Fibroblast of mammary gland (primary cell): ENCODE measurements around the gene ZFAND4.

ENCODE experiments used
- DNase-seq: peaks from one replicate; pipeline ENCODE4 v3.0.0-alpha.2; 2010; ENCODE audit warnings: low read depth
- H3K4me3 ChIP-seq: 2 replicates; pipeline ENCODE4 v1.5.1; 2011; ENCODE audit warnings: low read depth, mild to moderate bottlenecking, low read length, moderate library complexity; ENCODE audit not compliant: control insufficient read depth
- TF ChIP-seq, protein P1 (sequence below): conservative IDR thresholded peaks from 2 replicates; pipeline ENCODE4 v1.5.1; 2011; ENCODE audit warnings: low read depth, low read length, inconsistent platforms; ENCODE audit not compliant: control insufficient read depth, insufficient read depth

The ZFAND4 gene

DNA sequence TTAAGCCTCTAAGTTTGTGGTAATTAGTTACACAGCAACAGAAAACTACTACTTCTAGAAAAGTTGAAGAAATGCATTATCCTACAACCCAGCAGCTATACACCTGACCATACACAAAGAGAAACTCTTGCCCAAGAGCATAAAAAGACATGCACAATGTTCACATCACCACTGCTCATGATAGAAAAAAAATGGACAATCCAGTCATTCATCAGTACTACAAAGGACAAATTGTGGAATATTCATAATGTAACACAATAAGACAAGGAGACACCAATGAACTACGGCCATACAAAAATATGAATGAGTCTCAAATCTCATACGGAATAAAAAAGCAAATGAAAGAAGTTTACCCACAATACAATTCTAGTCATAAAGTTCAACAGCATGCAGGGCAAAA lies 87.4 kb downstream of the ZFAND4 start:
- TF ChIP-seq, protein P1, sequence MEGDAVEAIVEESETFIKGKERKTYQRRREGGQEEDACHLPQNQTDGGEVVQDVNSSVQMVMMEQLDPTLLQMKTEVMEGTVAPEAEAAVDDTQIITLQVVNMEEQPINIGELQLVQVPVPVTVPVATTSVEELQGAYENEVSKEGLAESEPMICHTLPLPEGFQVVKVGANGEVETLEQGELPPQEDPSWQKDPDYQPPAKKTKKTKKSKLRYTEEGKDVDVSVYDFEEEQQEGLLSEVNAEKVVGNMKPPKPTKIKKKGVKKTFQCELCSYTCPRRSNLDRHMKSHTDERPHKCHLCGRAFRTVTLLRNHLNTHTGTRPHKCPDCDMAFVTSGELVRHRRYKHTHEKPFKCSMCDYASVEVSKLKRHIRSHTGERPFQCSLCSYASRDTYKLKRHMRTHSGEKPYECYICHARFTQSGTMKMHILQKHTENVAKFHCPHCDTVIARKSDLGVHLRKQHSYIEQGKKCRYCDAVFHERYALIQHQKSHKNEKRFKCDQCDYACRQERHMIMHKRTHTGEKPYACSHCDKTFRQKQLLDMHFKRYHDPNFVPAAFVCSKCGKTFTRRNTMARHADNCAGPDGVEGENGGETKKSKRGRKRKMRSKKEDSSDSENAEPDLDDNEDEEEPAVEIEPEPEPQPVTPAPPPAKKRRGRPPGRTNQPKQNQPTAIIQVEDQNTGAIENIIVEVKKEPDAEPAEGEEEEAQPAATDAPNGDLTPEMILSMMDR, result no peak
- no peak overlapping the region for H3K4me3 ChIP-seq
- no peak for DNase-seq

DNA sequence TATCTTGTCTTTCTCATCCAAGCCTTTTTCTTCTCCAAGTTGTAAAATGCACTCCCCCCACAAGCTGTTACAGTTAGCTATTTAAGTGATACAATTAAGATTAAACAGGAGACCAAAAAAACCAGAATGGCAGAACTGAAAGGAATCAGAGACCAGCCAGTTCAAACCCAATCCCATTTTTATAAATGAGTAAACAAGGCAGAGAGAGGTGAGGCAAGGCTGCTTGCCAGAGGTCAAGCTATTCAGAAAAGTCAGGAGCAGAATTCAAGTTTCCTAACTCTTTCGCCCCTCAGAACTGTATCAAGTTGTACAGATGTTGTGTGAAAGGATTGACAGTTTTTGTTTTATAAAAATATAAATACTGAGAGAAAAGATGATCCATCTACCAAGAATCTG lies 90.2 kb downstream of the ZFAND4 start:
- TF ChIP-seq, protein P1, result no peak
- H3K4me3 ChIP-seq, result no peak overlapping the region
- no peak for DNase-seq

DNA sequence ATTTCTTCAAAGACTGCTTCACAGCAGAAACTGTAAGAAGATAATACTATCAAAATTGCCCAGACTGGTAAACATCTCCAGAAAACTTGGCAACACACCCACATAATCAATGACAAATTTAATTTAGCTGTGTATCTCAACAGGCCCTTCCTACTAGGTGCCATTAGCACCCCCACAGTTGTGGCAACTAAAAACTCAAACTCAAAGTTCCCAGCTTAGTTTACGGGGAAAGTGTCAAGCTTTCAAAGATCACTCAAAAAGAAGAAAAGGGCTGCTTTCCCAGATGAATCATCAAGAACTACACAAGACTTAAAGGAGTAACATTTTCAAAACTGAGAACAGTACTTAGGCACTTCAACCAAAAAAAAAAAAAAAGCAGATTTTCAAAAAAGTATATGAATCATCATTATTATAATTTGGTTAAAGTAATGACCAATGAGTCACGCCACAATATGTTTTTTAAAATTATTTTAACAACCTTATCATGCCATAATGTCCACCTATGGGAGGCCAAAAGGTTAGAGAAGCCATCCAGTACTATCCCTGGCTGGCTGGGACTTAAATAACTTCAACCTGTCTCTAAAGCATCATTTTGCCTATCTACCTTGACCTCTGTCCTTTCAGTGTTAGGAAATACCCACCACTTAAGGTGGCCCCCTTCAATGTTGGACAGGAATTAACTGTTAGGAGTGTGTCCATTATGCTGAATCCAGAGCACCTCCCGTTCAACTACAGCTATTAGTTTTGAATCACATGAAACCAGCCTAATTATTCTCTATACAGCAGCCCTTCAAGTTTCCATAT lies 90.8 kb downstream of the ZFAND4 start:
- DNase-seq, result peak; percentile 15
- no peak overlapping the region for H3K4me3 ChIP-seq
- TF ChIP-seq, protein P1, result no peak

DNA sequence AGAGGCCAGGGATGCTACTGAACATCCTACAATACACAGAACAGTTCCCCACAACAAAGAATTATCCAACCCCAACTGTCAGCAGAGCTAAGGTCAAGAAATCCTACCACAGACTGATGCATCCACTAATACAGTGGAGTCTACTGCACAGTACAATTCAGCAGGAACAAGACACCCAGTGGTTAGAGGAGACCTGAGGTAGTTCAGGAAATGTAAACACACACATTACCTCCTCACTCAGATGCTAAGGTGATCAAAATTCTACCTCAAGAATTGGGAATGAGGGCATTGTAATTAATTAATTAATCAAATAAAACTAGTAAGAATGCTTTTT lies 91.4 kb downstream of the ZFAND4 start:
- TF ChIP-seq, protein P1, result no peak
- no peak for DNase-seq
- no peak overlapping the region for H3K4me3 ChIP-seq

DNA sequence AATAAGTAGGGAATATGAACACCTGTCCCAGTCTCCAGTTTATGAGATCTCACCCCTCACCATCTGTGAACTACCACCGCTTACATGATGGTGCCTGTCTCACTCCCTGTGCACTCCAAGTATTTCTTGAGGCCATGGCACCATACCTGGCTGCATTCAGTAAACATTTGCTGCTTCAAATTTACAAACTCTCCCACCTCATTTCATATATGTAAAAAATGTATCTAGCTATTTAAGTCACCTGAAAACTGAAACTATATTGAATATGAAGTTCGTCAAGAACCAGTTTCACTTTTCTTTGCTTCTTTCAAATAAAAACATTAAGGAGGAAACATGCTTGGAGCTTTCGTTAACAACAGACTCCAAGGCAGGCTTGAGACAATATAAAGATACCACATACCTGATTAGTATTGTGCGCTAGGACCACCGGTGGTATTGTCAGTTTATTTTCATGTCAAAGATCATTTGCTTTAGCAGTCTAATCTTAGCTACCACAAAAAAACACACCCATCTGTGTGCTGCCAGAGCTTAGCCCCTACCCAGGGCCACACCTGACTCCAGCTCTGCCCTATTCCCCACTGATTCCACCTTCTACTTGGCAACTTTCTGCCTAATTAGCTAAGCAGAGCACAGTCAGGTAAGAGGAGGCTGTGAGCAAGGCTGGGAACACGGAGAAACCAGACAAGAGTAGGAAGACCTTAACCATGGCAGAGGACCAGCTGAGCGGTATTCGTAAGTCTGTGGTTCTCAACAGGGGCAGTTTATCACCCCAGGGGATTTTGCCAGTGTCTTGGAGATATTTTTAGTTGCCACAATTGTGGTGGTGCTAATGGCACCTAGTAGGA lies 92.0 kb downstream of the ZFAND4 start:
- H3K4me3 ChIP-seq, result no peak overlapping the region
- DNase-seq, result no peak
- TF ChIP-seq, protein P1, result no peak

DNA sequence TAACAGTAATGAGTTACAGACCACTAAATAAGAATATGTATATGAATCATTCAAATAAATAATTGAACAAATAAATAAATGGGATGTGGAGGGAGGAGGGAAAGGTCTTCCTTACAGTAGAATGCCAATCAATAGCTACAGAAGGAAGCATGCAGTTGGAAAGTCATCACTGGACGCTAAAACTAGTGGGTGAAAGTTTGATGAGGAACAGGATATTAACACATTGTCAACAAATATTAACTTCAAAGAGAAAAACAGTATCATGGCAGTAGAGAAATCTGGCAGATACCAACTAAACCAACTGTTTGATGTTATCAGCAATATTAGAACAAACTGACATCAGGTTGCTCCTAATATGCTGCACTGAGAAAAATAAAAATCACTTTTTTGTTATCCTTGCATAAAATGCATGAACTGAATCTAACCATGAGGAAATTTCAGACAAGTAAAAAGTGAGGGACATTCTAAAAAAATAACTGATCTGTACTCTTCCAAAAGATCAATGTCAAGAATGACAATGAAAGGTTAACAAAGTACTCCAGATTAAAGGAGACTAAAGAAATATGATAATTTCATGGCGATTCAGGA lies 94.1 kb downstream of the ZFAND4 start:
- no peak overlapping the region for H3K4me3 ChIP-seq
- TF ChIP-seq, protein P1, result no peak
- no peak for DNase-seq
